GM19193 (cell line): Measurements from ENCODE around the gene GPN2.

ENCODE experiments used
- POLR2A ChIP-seq: IDR thresholded peaks from 4 replicates; pipeline ENCODE4 v1.6.1; 2011; ENCODE audit not compliant: insufficient read depth, insufficient read length; ENCODE audit errors: extremely low read depth

GPN2 gene

DNA sequence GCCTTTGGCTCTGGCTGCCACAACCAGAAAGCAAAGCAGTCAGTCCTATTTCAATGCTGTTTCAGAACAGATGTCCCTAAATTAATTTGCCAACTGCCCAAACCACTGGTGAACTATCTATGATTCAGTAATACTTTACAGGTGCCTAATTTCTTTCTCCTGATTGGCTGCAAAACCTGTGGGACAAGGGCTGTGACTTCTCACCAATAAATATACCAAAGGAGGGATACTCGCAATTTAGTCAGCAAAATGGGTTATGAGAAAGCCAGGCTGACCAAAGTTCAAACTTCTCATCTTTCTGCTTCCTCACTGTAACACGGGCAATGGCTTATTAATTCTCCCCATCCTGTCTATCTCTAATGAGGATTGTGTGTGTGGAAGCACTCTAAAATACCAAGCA, 12.8 kb downstream of the GPN2 start:
- TF ChIP-seq POLR2A: no peak

DNA sequence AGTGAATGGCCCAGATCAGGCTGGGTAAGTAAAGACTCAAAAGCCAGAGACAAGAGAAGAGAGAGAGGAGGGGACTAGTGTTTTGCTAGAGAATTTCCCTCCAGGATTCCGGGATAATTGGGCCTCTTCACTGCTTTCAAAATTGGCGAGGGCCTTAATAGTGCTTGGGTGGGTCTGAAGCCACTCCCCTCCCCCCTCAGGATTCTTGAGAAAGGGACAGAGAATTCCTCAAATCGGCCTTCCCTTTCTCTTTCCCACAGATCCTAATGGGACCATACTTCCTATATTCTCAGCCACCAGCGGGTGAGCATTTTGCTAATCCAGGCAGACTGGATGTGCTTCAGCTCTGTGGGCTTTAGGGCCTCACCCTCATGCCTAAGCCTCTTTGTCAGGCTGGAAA, 15.2 kb downstream of the GPN2 start:
- no peak for TF ChIP-seq POLR2A

DNA sequence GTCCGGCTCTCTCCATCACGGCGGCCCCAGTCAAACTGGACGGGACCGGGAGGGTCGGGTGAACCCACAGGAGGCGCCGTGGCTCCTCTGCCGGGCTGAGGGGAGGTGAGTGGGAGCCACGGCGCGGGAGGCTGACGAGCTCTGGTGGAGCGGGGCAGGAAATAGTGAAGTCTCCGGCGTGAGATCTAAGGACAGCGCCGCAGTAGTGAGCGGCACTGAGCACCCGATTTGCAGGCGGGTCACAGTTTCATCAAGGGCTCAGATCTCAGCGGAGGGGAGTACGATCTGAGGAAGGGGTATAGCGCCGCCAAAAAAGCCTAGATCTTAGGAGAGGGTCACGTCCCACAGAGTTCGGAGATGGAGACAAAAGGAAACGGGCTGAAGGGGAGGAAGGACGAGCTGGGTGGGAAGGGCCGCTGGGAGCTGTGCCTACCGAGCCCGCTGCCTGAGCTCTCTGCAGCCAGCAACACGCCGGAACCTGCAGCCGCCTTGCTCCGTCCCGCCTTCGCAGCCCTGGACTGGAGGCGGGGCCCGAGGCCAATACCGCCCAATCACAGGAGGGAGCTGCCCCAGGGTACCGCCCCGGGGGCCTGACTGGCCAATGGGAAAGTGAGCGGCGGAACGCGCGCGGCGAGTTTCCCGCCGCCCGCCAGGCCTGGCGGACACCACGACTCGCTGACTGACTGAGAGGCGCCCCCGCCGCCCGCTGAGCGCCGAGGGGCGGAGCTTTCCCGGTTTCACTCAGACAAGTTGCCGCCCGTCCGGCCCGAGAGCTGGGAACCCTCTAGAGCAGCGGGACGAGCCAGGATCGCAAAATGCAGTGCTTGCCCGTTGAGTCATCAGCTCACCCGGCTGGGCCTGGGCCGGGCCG, 25.2 kb downstream of the GPN2 start:
- TF ChIP-seq POLR2A: peak; percentile 98

DNA sequence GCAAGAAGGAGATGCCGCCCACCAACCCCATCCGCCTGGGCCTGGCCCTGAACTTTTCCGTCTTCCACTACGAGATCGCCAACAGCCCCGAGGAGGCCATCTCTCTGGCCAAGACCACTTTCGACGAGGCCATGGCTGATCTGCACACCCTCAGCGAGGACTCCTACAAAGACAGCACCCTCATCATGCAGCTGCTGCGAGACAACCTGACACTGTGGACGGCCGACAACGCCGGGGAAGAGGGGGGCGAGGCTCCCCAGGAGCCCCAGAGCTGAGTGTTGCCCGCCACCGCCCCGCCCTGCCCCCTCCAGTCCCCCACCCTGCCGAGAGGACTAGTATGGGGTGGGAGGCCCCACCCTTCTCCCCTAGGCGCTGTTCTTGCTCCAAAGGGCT, 26.4 kb downstream of the GPN2 start:
- no peak for TF ChIP-seq POLR2A

DNA sequence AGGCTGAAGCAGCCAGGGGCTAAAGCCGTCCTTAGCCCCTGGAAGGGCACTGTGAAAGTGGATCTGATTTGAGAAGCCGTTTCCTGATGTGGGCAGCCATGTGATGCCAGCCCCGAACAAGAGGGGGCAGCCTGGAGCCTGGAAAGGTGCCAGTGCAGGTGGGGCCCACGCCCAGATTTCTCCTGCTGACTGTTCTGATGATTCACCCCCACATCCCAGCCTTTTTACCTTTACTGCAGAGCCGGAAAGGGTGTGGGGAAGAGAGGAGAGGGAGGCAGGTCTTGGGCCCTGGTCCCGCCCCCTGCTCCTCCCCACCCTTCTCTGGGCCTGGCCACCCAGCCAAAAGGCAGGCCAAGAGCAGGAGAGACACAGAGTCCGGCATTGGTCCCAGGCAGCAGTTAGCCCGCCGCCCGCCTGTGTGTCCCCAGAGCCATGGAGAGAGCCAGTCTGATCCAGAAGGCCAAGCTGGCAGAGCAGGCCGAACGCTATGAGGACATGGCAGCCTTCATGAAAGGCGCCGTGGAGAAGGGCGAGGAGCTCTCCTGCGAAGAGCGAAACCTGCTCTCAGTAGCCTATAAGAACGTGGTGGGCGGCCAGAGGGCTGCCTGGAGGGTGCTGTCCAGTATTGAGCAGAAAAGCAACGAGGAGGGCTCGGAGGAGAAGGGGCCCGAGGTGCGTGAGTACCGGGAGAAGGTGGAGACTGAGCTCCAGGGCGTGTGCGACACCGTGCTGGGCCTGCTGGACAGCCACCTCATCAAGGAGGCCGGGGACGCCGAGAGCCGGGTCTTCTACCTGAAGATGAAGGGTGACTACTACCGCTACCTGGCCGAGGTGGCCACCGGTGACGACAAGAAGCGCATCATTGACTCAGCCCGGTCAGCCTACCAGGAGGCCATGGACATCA, 27.1 kb downstream of the GPN2 start, which contains the start of gene SFN:
SFN (plus strand) TSS at position 369 of the 904 bp plus-strand sequence; CDS start at position 433, 64 bp downstream.
- no peak for TF ChIP-seq POLR2A

DNA sequence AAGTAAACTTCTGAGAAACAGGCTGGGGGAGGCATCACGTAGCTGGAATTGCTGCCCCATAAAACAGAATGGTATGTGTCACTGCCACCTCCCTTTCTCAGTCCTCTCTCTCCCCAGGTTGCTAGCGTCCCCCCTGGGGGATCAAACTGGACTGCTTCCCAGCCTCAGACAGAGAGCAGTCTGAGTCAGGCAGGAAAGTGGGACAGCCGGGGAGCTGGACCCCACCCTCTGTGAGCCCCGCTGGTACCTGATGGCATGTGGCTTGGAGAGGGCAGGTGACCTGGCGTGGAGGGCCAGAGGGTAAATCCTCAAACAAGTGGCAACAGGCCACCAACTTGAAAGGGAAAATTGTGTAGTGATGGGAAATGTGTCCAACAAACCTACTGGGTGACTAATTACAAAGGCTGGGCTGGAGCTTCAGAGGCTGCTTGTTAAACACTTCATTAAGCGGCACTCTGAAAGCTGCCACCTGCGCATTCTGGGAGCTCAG, 28.1 kb downstream of the GPN2 start:
- TF ChIP-seq POLR2A: no peak

DNA sequence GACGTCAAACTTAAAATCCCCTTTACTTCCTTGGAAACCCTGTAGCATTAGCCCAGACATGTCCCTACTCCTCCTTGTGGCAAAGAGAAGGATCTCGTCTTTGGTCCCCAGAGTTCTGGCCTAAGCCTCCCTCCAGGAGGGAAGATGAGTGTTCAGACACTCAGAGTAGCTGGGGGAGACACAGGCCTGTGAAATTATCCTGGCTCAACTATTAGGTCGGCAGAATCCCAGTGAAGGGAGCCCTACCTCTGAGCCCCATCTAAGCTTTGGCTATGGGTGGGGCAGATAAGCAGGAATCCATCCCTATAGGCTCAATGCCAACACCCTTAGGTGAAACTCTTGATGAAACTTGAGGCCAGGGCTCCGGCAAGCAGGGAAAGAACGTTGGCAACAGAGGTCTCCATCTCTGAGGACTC, 28.8 kb downstream of the GPN2 start:
- no peak for TF ChIP-seq POLR2A

DNA sequence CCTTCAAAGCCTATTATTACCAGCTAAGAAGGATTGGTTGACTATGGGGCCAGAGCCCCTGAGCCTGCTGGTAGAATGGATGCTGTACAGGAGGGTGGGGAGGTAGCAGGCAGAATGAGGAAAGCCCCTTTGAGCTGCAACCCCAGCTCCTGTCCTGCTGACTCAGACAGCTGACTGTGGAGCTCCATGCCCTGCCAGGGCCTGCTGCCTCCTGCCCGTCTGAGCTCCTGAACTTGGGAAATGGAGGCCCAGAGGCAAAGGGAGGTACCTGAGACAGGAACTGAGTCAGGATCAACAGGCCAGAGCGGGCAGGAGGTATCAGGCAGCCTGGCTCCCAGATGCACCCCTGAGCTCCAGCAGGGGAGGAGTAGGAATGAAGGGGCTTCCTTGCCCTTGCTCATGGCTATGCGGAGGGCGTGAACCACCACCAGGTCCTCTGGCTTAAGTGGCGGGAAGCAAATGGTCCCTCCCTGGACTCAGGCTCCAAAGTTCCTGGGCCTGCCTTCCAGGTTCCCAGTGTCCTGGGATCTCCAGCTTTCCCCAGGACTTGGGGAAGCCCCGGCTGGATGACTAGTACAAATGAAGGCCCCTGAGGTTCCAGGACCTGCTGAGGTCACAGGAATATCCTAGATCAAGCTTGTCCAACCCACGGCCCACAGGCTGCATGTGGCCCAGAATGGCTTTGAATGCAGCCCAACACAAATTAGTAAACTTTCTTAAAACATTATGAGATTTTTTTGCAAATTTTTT, 31.0 kb downstream of the GPN2 start:
- TF ChIP-seq POLR2A: no peak

DNA sequence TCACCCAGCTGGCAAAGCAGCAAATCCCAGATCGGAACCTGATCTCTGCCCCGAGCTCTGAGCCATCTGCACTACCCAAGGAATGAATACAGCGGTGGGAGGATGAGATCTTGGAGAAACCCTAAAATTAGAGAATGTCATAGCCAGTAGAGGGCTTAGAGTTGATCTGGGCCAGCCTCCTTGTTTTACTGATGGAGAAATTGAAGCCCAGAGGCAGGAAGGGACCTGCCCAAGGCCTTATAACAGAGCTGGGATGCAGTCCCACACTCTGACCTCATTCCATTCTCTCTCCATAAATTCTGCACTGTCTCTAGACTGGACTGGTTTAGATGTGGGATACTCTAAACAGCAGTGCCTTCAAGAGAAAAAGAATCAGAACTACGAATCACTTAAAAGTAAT, 31.9 kb downstream of the GPN2 start:
- TF ChIP-seq POLR2A: no peak

DNA sequence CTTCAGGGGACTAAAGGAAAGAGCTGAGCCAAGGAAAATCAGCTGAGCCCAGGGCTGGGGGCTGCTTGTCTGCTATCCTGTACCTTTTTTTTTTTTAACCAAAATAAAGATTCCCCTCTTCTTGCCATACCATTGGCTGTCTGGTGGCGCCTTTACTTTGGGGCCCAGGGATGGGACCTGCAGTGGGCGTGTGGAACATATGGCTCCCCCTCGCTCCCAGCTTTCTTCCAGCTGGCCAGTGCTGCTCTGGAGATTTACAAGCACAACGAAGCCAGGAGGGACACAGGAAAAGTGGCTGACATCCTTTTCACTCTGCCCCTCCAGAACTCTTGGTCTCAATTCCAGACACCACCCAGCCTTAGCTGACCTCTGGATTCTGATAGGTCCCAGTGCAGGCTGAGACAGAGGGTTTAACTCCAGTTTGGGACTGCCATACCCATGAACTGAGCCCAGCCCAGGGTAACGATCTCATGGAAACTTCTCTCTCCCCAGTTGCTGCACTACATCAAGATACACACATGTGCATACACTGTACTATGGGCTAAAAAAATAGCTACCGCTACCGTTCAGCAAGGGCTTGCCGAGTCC, 32.5 kb downstream of the GPN2 start:
- TF ChIP-seq POLR2A: no peak

DNA sequence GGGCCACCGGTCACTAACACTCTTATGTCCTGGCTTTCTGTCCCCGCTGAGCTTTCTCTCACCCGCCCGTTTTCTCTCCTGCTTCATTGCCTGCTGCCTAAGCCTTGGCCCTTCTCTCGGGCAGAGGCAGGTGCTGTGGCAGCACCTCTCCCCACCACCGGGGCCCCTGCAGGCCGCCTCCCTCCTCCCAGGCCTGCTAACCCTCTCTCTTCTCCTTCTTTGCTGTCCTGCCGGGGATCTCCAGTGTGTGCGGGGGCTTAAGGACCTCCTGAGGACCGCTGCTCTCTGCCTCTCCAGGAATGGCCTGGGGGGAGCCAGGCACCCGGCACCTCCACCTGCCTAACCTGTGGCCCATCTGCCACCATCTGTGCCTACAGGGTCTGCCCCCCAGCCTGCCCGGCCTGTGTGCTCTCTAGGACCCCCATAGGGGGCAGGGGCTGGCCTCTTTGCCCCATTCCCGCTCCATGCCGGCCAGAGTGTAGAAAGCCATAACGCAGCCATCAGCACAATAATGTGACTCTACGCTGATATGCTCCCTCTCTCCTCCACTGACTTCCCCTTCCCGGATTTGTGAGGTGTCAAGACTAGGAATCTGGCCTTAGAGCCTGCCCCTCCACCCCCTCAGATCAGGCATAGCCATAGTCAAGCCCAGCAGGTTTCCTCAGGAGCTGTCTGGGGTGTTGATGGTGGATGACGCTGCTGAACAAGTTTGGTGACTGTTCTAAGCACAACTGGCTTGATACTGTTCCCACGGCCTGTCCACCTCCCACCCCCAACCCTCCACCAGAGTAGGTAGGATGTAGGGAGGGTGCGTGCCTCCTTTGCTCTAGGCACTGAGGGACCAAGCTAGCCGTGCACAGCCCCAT, 33.2 kb downstream of the GPN2 start:
- no peak for TF ChIP-seq POLR2A

DNA sequence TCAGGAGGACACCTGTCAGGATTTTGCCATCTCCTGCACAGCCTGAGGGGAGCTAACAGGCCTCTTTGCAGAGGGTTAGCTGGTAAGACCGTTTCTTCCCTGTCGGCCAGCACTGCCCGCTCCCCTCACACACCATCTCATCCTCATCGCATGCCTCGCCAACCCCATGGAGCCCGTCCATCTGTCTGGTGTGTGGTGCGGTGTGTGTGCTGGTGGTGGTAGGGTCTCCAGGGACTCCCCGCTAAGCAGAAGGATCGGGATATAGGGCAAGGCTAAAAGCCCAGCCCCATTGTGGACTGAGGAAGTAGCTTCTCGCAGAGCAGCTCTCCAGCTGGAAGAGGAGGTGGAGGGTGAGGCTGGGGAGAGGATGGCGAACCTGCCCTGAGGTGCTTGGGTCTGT, 33.9 kb downstream of the GPN2 start:
- no peak for TF ChIP-seq POLR2A

DNA sequence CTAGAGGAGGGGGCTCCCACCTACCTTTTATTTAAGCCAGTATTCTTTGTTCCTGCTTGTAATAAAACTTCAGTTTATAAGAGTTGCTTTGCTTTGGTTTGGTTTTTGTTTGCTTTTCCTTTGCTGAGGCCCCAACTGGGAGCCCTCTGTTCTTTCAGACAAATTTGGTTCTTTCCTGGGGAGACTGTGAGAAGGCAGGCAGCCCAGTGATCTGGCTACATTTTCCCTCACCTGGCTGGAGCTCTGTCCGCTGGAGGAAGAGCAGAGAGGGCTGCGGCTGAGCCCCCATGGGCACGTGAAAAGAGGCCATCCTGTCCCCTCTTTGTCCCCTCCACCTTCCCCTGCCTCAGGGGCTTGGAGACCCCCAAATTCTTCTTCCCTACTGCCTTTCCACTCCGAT, 34.4 kb downstream of the GPN2 start:
- no peak for TF ChIP-seq POLR2A

DNA sequence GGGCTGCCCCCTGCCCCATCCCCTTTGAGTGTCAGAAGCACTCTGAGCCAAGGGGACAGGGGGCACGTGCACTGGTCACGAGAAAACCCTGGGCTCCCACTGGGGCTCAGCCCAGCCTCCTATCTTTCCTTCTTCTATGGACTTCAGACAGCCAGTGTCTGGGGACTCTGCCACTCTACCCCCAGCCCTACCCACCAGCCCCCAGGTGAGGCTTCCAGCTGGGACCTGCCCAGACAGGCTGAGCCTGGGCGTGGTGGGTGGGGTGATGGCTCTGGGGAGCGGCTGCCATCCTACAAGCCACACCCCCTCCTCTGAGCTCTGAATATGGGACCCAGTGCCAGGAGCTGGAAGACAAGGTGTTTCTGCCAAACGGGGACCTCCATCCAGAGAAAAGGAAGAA, 35.2 kb downstream of the GPN2 start:
- no peak for TF ChIP-seq POLR2A

DNA sequence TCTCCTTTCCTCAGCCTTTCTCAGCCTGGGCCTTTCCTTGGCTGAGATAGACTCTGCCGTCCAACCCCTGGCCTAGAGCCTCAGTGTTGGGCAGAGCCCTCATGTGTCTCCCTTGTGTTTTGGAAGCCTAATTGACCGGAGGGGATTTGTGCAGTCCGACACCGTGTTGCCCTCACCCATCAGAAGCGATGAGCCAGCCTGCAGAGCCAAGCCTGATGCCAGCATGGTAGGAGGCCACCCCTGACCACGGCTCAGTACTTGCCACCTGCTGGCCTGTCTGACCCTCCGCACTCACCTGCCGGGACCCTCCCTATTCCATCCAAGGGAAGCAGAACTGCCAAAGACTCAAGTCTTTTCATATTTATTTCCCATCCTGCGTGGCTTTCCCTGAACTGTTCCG, 36.5 kb downstream of the GPN2 start:
- no peak for TF ChIP-seq POLR2A
